Muscle layer of duodenum (tissue), 2 donors: ENCODE results near the gene RAB7A.
"Not testable (repeated sequence)": the region's sequence is repeated elsewhere in the genome, so short reads cannot be mapped to it uniquely, and the experiment has no call there.

Experiments
- H3K27ac ChIP-seq: one replicate; pipeline ENCODE4 v1.7.0; 2013; ENCODE audit warnings: mild to moderate bottlenecking, low read length
- H3K27me3 ChIP-seq: one replicate; pipeline ENCODE4 v1.7.0; 2013; ENCODE audit warnings: low read depth, mild to moderate bottlenecking, control low read depth, low read length
- H3K36me3 ChIP-seq, 2 donors: one replicate each; pipeline ENCODE4 v1.7.0; 2013; ENCODE audit warnings: low read length in 2 of 2, control low read depth in 1 of 2, mild to moderate bottlenecking in 1 of 2; ENCODE audit not compliant: insufficient read depth in 2 of 2, control insufficient read depth in 1 of 2
- H3K4me1 ChIP-seq, 2 donors: one replicate each; pipeline ENCODE4 v1.7.0; 2013; ENCODE audit warnings: low read length in 2 of 2, mild to moderate bottlenecking in 2 of 2, control low read depth in 1 of 2, moderate library complexity in 1 of 2; ENCODE audit not compliant: insufficient read depth in 2 of 2, control insufficient read depth in 1 of 2
- H3K4me3 ChIP-seq, 2 donors: one replicate each; pipeline ENCODE4 v1.7.0; 2013; ENCODE audit warnings: low read length in 2 of 2, low read depth in 1 of 2, mild to moderate bottlenecking in 1 of 2
- H3K9me3 ChIP-seq, 2 donors: one replicate each; pipeline ENCODE4 v1.7.0; 2013; ENCODE audit warnings: low read length in 2 of 2, control low read depth in 1 of 2, mild to moderate bottlenecking in 1 of 2; ENCODE audit not compliant: control insufficient read depth in 1 of 2
- donor health status: healthy.

Gene RAB7A

GRCh38 chr3:128714887-128715491 is 11.0 kb upstream of the RAB7A start:
- Histone ChIP-seq H3K27me3 (no peaks in the 10 kb centered on the region), H3K36me3 (no peaks in the 10 kb centered on the region), H3K4me3 (no peak overlapping the region), H3K27ac (no peak overlapping the region), H3K9me3 (no peaks in the 10 kb centered on the region), H3K4me1 (no peaks in the 10 kb centered on the region)

- not testable (repeated sequence) for H3K27ac ChIP-seq, H3K4me1 ChIP-seq, H3K9me3 ChIP-seq, H3K4me3 ChIP-seq, H3K27me3 ChIP-seq, H3K36me3 ChIP-seq
Measured at GRCh38 chr3:128718892-128719291, 7.1 kb upstream of the RAB7A start.

GRCh38 chr3:128720891-128721290 is 5.1 kb upstream of the RAB7A start:
- Histone ChIP-seq H3K4me3 (no peak overlapping the region), H3K4me1 (peaks cover 3 to 6% of the 10 kb centered on the region in 2 donors), H3K9me3 (no peaks in the 10 kb centered on the region), H3K27me3 (no peaks in the 10 kb centered on the region), H3K36me3 (no peaks in the 10 kb centered on the region), H3K27ac (no peak overlapping the region)

- peaks cover 9 to 14% of the 10 kb centered on the region in 2 donors for H3K4me1 ChIP-seq
- H3K9me3 ChIP-seq: no peaks in the 10 kb centered on the region
- no peaks in the 10 kb centered on the region for H3K27me3 ChIP-seq
- peaks cover 0 to 16% of the 10 kb centered on the region in 2 donors for H3K36me3 ChIP-seq
- no peak overlapping the region for H3K27ac ChIP-seq
- no peak overlapping the region for H3K4me3 ChIP-seq
Measured at GRCh38 chr3:128723477-128723876, 2.5 kb upstream of the RAB7A start.

- no peaks in the 10 kb centered on the region for H3K27me3 ChIP-seq
- H3K36me3 ChIP-seq: peaks cover 0 to 16% of the 10 kb centered on the region in 2 donors
- peak overlapping the region; percentile 74 for H3K27ac ChIP-seq
- peaks cover 18 to 35% of the 10 kb centered on the region in 2 donors for H3K4me1 ChIP-seq
- H3K4me3 ChIP-seq: peak overlapping the region; percentile 26 to 96
- H3K9me3 ChIP-seq: no peaks in the 10 kb centered on the region
Measured at GRCh38 chr3:128725547-128726022, 398 bp upstream of the RAB7A start.

GRCh38 chr3:128727059-128727458 is 1.1 kb downstream of the RAB7A start:
- Histone ChIP-seq H3K27ac (peak overlapping the region; percentile 78), H3K4me1 (peaks cover 24 to 49% of the 10 kb centered on the region in 2 donors), H3K36me3 (peaks cover 0 to 16% of the 10 kb centered on the region in 2 donors), H3K27me3 (no peaks in the 10 kb centered on the region), H3K9me3 (no peaks in the 10 kb centered on the region), H3K4me3 (peak overlapping the region; percentile 90 to 96)

- Histone ChIP-seq H3K27ac (peak overlapping the region; percentile 78), H3K4me1 (peaks cover 24 to 54% of the 10 kb centered on the region in 2 donors), H3K36me3 (peaks cover 0 to 16% of the 10 kb centered on the region in 2 donors), H3K27me3 (no peaks in the 10 kb centered on the region), H3K9me3 (no peaks in the 10 kb centered on the region), H3K4me3 (peak overlapping the region; percentile 90 to 96)
Measured at GRCh38 chr3:128727485-128727884, 1.5 kb downstream of the RAB7A start.

- Histone ChIP-seq H3K36me3 (peaks cover 0 to 16% of the 10 kb centered on the region in 2 donors), H3K27ac (peak overlapping the region; percentile 78), H3K4me3 (peak overlapping the region; percentile 90 to 96), H3K27me3 (no peaks in the 10 kb centered on the region), H3K4me1 (peaks cover 24 to 59% of the 10 kb centered on the region in 2 donors), H3K9me3 (no peaks in the 10 kb centered on the region)
Measured at GRCh38 chr3:128727996-128728395, 2.0 kb downstream of the RAB7A start.

GRCh38 chr3:128728521-128728920 is 2.5 kb downstream of the RAB7A start:
- Histone ChIP-seq H3K4me1 (peaks cover 29 to 64% of the 10 kb centered on the region in 2 donors), H3K36me3 (peaks cover 0 to 16% of the 10 kb centered on the region in 2 donors), H3K4me3 (peak overlapping the region in 1 of 2 donors; percentile 96)
- H3K9me3 ChIP-seq, H3K27ac ChIP-seq, H3K27me3 ChIP-seq: not testable (repeated sequence)

GRCh38 chr3:128730471-128730870 is 4.5 kb downstream of the RAB7A start:
- Histone ChIP-seq H3K4me3 (no peak overlapping the region), H3K4me1 (peaks cover 28 to 75% of the 10 kb centered on the region in 2 donors), H3K9me3 (no peaks in the 10 kb centered on the region), H3K27ac (no peak overlapping the region), H3K27me3 (no peaks in the 10 kb centered on the region), H3K36me3 (peaks cover 0 to 16% of the 10 kb centered on the region in 2 donors)

- H3K9me3 ChIP-seq: no peaks in the 10 kb centered on the region
- no peaks in the 10 kb centered on the region for H3K36me3 ChIP-seq
- H3K4me3 ChIP-seq: no peak overlapping the region
- H3K4me1 ChIP-seq: peaks cover 13 to 61% of the 10 kb centered on the region in 2 donors
- H3K27me3 ChIP-seq: no peaks in the 10 kb centered on the region
- no peak overlapping the region for H3K27ac ChIP-seq
Measured at GRCh38 chr3:128734523-128735189, 8.7 kb downstream of the RAB7A start.
